ENCODE data around the gene ARHGEF10L. TPM values are rescaled to one million over a fixed set of nuclear protein-coding genes. Genes with fewer than 3 reads are reported as not detected.

The ARHGEF10L gene
- total RNA-seq, 1 donor from 2014 or later, result 20.3 TPM

GRCh38 chr1:17684810-17685209, 145.3 kb downstream of the ARHGEF10L start:
- Histone ChIP-seq H3K9me3 (ENCODE audit: low read depth) (no peaks in the 10 kb centered on the region), H2AFZ (replicated peaks) (no peak overlapping the region), H4K20me1 (ENCODE audit: low read depth) (peaks cover 10% of the 10 kb centered on the region), H3F3A (ENCODE audit: low read depth) (peaks cover 14% of the 10 kb centered on the region), H3K4me2 (peak overlapping the region; percentile 8), H3K36me3 (no peaks in the 10 kb centered on the region), H3K79me2 (ENCODE audit: low read depth) (no peaks in the 10 kb centered on the region), H3K27ac (peak overlapping the region; percentile 11), H3K4me1 (peaks cover 23% of the 10 kb centered on the region), H3K4me3 (no peak overlapping the region), H3K9ac (no peak overlapping the region), H3K27me3 (no peaks in the 10 kb centered on the region)
- Mint-ChIP-seq H3K27me3 (ENCODE audit: insufficient read depth, low read depth) (peaks cover 5% of the 10 kb centered on the region), H3K4me1 (peaks cover 41% of the 10 kb centered on the region), H3K4me3 (no peak overlapping the region), H3K36me3 (peaks cover 8% of the 10 kb centered on the region), H3K9me3 (no peaks in the 10 kb centered on the region), H3K27ac (peak overlapping the region; percentile 0)
- peak; percentile 87 for DNase-seq (ENCODE audit: low spot score)
- no peak for TF ChIP-seq EZH2 (IDR thresholded peaks at IDR 0.05)

GRCh38 chr1:17686258-17686657, 146.8 kb downstream of the ARHGEF10L start:
- TF ChIP-seq CTCF (IDR thresholded peaks at IDR 0.05), result no peak
- no peak for TF ChIP-seq EZH2phosphoT487 (IDR thresholded peaks at IDR 0.05)
- TF ChIP-seq EZH2 (IDR thresholded peaks at IDR 0.05), result no peak
- Histone ChIP-seq H3K4me1 (peaks cover 23% of the 10 kb centered on the region), H3K27ac (no peak overlapping the region), H3K9ac (no peak overlapping the region), H3F3A (ENCODE audit: low read depth) (peaks cover 14% of the 10 kb centered on the region), H3K4me3 (no peak overlapping the region), H3K27me3 (no peaks in the 10 kb centered on the region), H3K9me3 (ENCODE audit: low read depth) (no peaks in the 10 kb centered on the region), H3K36me3 (no peaks in the 10 kb centered on the region), H4K20me1 (ENCODE audit: low read depth) (peaks cover 10% of the 10 kb centered on the region), H2AFZ (replicated peaks) (no peak overlapping the region), H3K4me2 (no peak overlapping the region), H3K79me2 (ENCODE audit: low read depth) (no peaks in the 10 kb centered on the region)
- no peaks in the 10 kb centered on the region for H3K9me3 Mint-ChIP-seq
- H3K27me3 Mint-ChIP-seq (ENCODE audit: insufficient read depth, low read depth), result peaks cover 6% of the 10 kb centered on the region
- no peak overlapping the region for H3K4me3 Mint-ChIP-seq
- H3K27ac Mint-ChIP-seq, result no peak overlapping the region
- DNase-seq (ENCODE audit: low spot score), result no peak
- peaks cover 50% of the 10 kb centered on the region for H3K4me1 Mint-ChIP-seq
- H3K36me3 Mint-ChIP-seq, result peaks cover 6% of the 10 kb centered on the region

- Histone ChIP-seq H3K9ac (no peak overlapping the region), H3K79me2 (ENCODE audit: low read depth) (no peaks in the 10 kb centered on the region), H3F3A (ENCODE audit: low read depth) (peaks cover 14% of the 10 kb centered on the region), H3K4me1 (peaks cover 19% of the 10 kb centered on the region), H3K4me3 (no peak overlapping the region), H4K20me1 (ENCODE audit: low read depth) (peaks cover 10% of the 10 kb centered on the region), H3K4me2 (no peak overlapping the region), H3K27me3 (no peaks in the 10 kb centered on the region), H3K9me3 (ENCODE audit: low read depth) (no peaks in the 10 kb centered on the region), H2AFZ (replicated peaks) (no peak overlapping the region), H3K36me3 (no peaks in the 10 kb centered on the region), H3K27ac (no peak overlapping the region)
- TF ChIP-seq EZH2phosphoT487 (IDR thresholded peaks at IDR 0.05) (no peak), EZH2 (IDR thresholded peaks at IDR 0.05) (no peak), CTCF (IDR thresholded peaks at IDR 0.05) (no peak)
- Mint-ChIP-seq H3K27ac (no peak overlapping the region), H3K27me3 (ENCODE audit: insufficient read depth, low read depth) (peaks cover 6% of the 10 kb centered on the region), H3K4me1 (peaks cover 47% of the 10 kb centered on the region), H3K36me3 (peaks cover 5% of the 10 kb centered on the region), H3K9me3 (no peaks in the 10 kb centered on the region), H3K4me3 (no peak overlapping the region)
- no peak for DNase-seq (ENCODE audit: low spot score)
Observed at GRCh38 chr1:17687145-17687544, 147.6 kb downstream of the ARHGEF10L start.

GRCh38 chr1:17688217-17688810, 148.8 kb downstream of the ARHGEF10L start:
- Histone ChIP-seq H3K27me3 (no peaks in the 10 kb centered on the region), H3K27ac (no peak overlapping the region), H3K79me2 (ENCODE audit: low read depth) (no peaks in the 10 kb centered on the region), H3K9ac (no peak overlapping the region), H3K4me3 (no peak overlapping the region), H3F3A (ENCODE audit: low read depth) (peaks cover 14% of the 10 kb centered on the region), H2AFZ (replicated peaks) (no peak overlapping the region), H3K4me2 (no peak overlapping the region), H3K9me3 (ENCODE audit: low read depth) (no peaks in the 10 kb centered on the region), H3K36me3 (no peaks in the 10 kb centered on the region), H4K20me1 (ENCODE audit: low read depth) (peaks cover 10% of the 10 kb centered on the region), H3K4me1 (peaks cover 13% of the 10 kb centered on the region)
- peaks cover 5% of the 10 kb centered on the region for H3K36me3 Mint-ChIP-seq
- TF ChIP-seq EZH2 (IDR thresholded peaks at IDR 0.05), result no peak
- TF ChIP-seq EZH2phosphoT487 (IDR thresholded peaks at IDR 0.05), result no peak
- TF ChIP-seq CTCF (IDR thresholded peaks at IDR 0.05), result no peak
- DNase-seq (ENCODE audit: low spot score), result no peak
- no peak overlapping the region for H3K27ac Mint-ChIP-seq
- peaks cover 8% of the 10 kb centered on the region for H3K27me3 Mint-ChIP-seq (ENCODE audit: insufficient read depth, low read depth)
- H3K9me3 Mint-ChIP-seq, result no peaks in the 10 kb centered on the region
- peaks cover 43% of the 10 kb centered on the region for H3K4me1 Mint-ChIP-seq
- H3K4me3 Mint-ChIP-seq, result no peak overlapping the region

Data from neural progenitor cell (in vitro differentiated cells).